ENCODE results near the gene TTC9.
A peak's percentile ranks its signal among the peaks of the same experiment; 100 is the strongest.

The TTC9 gene

DNA sequence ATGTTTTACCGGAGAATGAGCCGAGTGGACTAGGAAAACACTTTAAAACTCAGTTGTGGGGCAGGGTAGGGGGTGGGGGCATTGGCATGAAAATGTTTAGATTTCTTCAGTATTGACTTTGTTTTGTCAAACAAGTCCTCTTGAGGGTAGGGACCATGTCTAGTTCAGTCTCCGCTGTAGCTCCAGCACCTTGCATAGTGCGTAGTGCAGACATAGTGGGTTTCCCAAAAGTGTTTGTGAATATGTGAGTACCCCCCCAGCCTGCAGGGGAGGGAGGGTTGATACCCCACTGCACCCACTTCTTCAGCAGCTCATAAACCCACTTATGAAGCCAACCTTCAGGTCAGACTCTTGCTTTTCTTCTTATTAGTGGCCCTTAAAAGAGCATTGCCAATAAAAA, 71.4 kb downstream of the TTC9 start:
- Histone ChIP-seq H3K4me3 (ENCODE audit: insufficient read depth, low read length, poor library complexity, severe bottlenecking) (no peak overlapping the region), H3K9me3 (ENCODE audit: insufficient read depth, low read length) (no peaks in the 10 kb centered on the region), H3F3A (ENCODE audit: insufficient read depth) (no peaks in the 10 kb centered on the region), H3K79me2 (ENCODE audit: insufficient read depth, low read length) (no peaks in the 10 kb centered on the region), H3K27ac (ENCODE audit: low read depth, low read length) (no peak overlapping the region), H3K36me3 (ENCODE audit: low read length) (no peaks in the 10 kb centered on the region), H3K9ac (ENCODE audit: low read length) (no peak overlapping the region), H3K27me3 (ENCODE audit: low read length) (no peaks in the 10 kb centered on the region), H3K9me2 (replicated peaks; ENCODE audit: insufficient read depth, low read length) (no peaks in the 10 kb centered on the region), H4K20me1 (ENCODE audit: low read depth, low read length) (no peaks in the 10 kb centered on the region), H2AFZ (ENCODE audit: low read depth, low read length, severe bottlenecking) (no peak overlapping the region), H3K4me2 (ENCODE audit: low read depth, low read length, poor library complexity, severe bottlenecking) (no peak overlapping the region)
- TF ChIP-seq, protein P1, sequence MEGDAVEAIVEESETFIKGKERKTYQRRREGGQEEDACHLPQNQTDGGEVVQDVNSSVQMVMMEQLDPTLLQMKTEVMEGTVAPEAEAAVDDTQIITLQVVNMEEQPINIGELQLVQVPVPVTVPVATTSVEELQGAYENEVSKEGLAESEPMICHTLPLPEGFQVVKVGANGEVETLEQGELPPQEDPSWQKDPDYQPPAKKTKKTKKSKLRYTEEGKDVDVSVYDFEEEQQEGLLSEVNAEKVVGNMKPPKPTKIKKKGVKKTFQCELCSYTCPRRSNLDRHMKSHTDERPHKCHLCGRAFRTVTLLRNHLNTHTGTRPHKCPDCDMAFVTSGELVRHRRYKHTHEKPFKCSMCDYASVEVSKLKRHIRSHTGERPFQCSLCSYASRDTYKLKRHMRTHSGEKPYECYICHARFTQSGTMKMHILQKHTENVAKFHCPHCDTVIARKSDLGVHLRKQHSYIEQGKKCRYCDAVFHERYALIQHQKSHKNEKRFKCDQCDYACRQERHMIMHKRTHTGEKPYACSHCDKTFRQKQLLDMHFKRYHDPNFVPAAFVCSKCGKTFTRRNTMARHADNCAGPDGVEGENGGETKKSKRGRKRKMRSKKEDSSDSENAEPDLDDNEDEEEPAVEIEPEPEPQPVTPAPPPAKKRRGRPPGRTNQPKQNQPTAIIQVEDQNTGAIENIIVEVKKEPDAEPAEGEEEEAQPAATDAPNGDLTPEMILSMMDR (IDR thresholded peaks at IDR 0.05; ENCODE audit: insufficient read depth, low read length, poor library complexity, severe bottlenecking) = no peak
- no peak for TF ChIP-seq EZH2phosphoT487 (conservative IDR thresholded peaks at IDR 0.05; ENCODE audit: low read length)

DNA sequence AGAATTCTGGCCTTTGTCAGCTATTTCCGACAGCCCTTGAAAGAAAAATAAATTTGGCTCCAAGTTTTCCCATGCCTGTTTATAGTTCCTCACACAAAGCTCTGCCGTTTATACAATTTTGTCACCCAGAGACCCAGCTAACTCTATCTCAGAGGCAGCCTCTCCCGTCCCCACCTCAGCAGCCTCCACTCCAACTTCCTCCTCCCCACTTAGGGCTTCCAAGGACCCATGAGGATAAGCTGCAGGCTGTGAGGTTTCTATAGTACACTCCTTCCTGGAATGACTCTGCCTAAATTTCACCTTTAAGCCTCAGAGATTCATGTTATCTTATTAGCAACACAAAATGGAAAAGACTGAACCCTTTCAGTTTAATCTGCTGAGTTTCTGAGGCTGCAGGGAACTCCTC, 71.8 kb downstream of the TTC9 start:
- Histone ChIP-seq H3K27me3 (ENCODE audit: low read length) (no peaks in the 10 kb centered on the region), H3K79me2 (ENCODE audit: insufficient read depth, low read length) (no peaks in the 10 kb centered on the region), H3F3A (ENCODE audit: insufficient read depth) (no peaks in the 10 kb centered on the region), H4K20me1 (ENCODE audit: low read depth, low read length) (no peaks in the 10 kb centered on the region), H3K4me2 (ENCODE audit: low read depth, low read length, poor library complexity, severe bottlenecking) (peak overlapping the region; percentile 9), H3K36me3 (ENCODE audit: low read length) (no peaks in the 10 kb centered on the region), H3K27ac (ENCODE audit: low read depth, low read length) (no peak overlapping the region), H2AFZ (ENCODE audit: low read depth, low read length, severe bottlenecking) (peak overlapping the region; percentile 42), H3K9me2 (replicated peaks; ENCODE audit: insufficient read depth, low read length) (no peaks in the 10 kb centered on the region), H3K9ac (ENCODE audit: low read length) (no peak overlapping the region), H3K9me3 (ENCODE audit: insufficient read depth, low read length) (no peaks in the 10 kb centered on the region), H3K4me3 (ENCODE audit: insufficient read depth, low read length, poor library complexity, severe bottlenecking) (no peak overlapping the region)
- TF ChIP-seq EZH2phosphoT487 (conservative IDR thresholded peaks at IDR 0.05; ENCODE audit: low read length) = no peak

DNA sequence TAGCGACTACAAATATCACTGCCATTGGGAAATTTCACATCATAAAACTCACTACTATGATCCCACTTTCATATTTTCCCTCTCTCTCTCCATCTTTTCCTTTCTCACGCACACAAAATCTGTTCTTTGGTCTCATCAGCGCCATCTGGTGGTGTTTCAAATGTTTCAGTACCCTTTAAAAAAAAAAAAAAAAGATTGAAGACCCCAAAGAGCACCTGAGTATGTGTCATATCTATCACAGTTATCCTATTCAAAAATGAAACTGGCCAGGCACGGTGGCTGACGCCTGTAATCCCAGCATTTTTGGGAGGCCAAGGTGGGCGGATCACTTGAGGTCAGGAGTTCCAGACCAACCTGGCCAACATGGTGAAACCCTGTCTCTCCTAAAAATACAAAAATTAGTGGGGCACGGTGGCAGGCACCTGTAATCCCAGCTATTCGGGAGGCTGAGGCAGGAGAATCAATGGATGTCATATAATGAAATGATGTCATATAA, 72.4 kb downstream of the TTC9 start:
- H3K9me2 ChIP-seq (replicated peaks; ENCODE audit: insufficient read depth, low read length) = no peaks in the 10 kb centered on the region
- H3K9me3 ChIP-seq (ENCODE audit: insufficient read depth, low read length) = no peaks in the 10 kb centered on the region
- no peak overlapping the region for H3K27ac ChIP-seq (ENCODE audit: low read depth, low read length)
- no peak overlapping the region for H3K9ac ChIP-seq (ENCODE audit: low read length)
- H3K4me3 ChIP-seq (ENCODE audit: insufficient read depth, low read length, poor library complexity, severe bottlenecking) = no peak overlapping the region
- H3K4me2 ChIP-seq (ENCODE audit: low read depth, low read length, poor library complexity, severe bottlenecking) = peak overlapping the region; percentile 9
- H2AFZ ChIP-seq (ENCODE audit: low read depth, low read length, severe bottlenecking) = peak overlapping the region; percentile 42
- no peaks in the 10 kb centered on the region for H3K36me3 ChIP-seq (ENCODE audit: low read length)
- H3K27me3 ChIP-seq (ENCODE audit: low read length) = no peaks in the 10 kb centered on the region
- no peaks in the 10 kb centered on the region for H3K79me2 ChIP-seq (ENCODE audit: insufficient read depth, low read length)
- no peaks in the 10 kb centered on the region for H4K20me1 ChIP-seq (ENCODE audit: low read depth, low read length)
- no peaks in the 10 kb centered on the region for H3F3A ChIP-seq (ENCODE audit: insufficient read depth)
- no peak for TF ChIP-seq EZH2phosphoT487 (conservative IDR thresholded peaks at IDR 0.05; ENCODE audit: low read length)
- TF ChIP-seq, protein P1 (IDR thresholded peaks at IDR 0.05; ENCODE audit: insufficient read depth, low read length, poor library complexity, severe bottlenecking) = peak; percentile 74

DNA sequence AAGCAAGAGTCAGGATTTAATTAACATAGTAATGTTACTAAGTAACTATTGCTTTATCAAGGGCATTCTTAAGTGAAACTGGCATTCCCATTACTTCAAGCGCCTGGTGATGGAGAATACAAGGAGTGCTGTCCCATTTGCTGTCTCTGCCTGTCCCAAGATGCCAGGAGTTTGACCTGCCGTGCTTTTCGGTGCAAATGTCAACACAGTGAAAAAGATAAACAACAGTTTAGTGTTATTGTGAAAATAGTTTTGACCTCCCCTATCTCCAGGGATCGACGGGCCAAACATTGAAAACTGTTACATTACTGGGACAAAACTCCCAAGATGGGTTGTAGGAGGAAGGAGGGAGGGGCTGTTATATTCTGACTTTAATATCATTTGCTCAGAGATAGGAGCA, 74.8 kb downstream of the TTC9 start:
- no peak overlapping the region for H3K9ac ChIP-seq (ENCODE audit: low read length)
- H3F3A ChIP-seq (ENCODE audit: insufficient read depth) = no peaks in the 10 kb centered on the region
- no peak overlapping the region for H3K27ac ChIP-seq (ENCODE audit: low read depth, low read length)
- no peaks in the 10 kb centered on the region for H3K79me2 ChIP-seq (ENCODE audit: insufficient read depth, low read length)
- no peaks in the 10 kb centered on the region for H3K36me3 ChIP-seq (ENCODE audit: low read length)
- no peaks in the 10 kb centered on the region for H3K9me3 ChIP-seq (ENCODE audit: insufficient read depth, low read length)
- no peaks in the 10 kb centered on the region for H3K9me2 ChIP-seq (replicated peaks; ENCODE audit: insufficient read depth, low read length)
- TF ChIP-seq, protein P1 (IDR thresholded peaks at IDR 0.05; ENCODE audit: insufficient read depth, low read length, poor library complexity, severe bottlenecking) = no peak
- TF ChIP-seq EZH2phosphoT487 (conservative IDR thresholded peaks at IDR 0.05; ENCODE audit: low read length) = no peak
- no peak overlapping the region for H3K4me3 ChIP-seq (ENCODE audit: insufficient read depth, low read length, poor library complexity, severe bottlenecking)
- no peaks in the 10 kb centered on the region for H4K20me1 ChIP-seq (ENCODE audit: low read depth, low read length)
- H3K4me2 ChIP-seq (ENCODE audit: low read depth, low read length, poor library complexity, severe bottlenecking) = no peak overlapping the region
- H3K27me3 ChIP-seq (ENCODE audit: low read length) = no peaks in the 10 kb centered on the region
- no peak overlapping the region for H2AFZ ChIP-seq (ENCODE audit: low read depth, low read length, severe bottlenecking)
